Smooth muscle cell of the brain vasculature (primary cell): Measurements from ENCODE around the gene IL17REL.
A peak's percentile ranks its signal among the peaks of the same experiment; 100 is the strongest.

Experiments
- DNase-seq: peaks from one replicate; pipeline ENCODE4 v3.0.0-alpha.2; 2012; ENCODE audit warnings: low read depth, low spot score

IL17REL gene

DNA sequence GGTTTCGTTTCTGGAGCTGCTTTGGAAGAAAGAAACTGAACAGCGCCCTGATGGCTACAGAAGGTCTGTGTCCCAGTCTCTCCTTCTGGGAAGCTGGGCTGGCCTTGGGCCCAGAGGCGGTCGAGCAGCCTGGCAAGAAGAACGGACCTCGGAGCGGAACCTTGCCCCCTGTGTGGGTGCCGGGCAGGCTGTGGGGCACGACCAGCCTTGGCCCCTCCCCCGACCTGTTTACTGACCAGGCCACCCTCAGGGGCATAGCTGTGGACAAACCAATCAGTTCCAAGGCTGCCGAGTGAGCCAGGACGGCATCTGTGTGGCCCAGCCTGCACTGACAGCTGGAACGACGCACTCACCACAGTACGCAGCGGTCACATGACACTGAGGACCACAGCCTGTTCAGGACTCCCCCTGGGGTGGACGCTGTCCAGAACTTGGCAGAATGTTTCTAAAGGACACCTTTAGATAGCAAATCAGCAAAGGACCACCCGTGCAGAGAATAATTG, 44.8 kb downstream of the IL17REL start:
- DNase-seq, result no peak

DNA sequence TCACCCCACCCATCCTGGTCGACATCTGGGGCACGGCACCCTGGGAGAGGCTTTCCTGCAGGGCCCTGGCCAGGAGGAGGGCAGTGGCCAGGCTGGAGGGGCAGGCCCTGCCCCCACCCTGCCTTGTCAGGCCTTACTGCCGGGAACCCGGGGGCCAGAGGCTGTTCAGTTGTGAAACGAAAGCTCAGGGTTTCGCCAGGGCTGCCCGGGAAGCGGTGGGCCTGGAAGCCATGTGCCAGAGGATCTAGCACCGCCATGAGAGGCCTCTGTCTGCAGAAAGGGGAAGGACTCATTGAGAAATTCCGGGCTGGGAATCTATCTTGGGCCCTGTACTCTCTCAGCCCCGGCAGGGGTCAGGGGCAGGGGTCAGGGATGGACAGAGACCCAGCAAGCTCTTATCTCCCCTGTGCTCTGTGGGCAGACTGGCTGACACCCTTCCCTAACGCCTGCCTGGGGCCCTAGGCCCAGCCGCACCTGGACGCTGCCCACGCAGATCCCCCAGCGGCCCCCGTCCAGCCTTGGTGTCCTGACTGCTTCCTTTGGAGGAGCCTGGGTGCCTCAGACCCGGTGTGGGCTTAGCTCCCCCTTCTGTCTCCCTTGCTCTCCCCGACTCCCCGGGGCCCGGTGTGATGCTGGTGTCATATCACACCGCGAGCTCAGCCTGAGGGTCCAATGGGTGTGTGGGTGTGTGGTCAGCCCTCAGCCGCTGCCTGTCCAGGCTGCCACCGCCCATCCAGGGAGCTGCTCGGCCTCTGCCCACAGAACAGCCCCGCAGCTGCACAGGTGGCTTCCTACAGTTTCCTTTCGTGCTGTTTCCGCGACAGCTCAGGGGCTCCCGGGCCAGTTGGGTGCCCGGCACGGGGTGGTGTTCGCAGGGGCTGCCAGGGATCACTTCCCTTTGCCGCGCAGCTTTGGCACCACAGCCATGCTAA, 45.5 kb downstream of the IL17REL start:
- no peak for DNase-seq

DNA sequence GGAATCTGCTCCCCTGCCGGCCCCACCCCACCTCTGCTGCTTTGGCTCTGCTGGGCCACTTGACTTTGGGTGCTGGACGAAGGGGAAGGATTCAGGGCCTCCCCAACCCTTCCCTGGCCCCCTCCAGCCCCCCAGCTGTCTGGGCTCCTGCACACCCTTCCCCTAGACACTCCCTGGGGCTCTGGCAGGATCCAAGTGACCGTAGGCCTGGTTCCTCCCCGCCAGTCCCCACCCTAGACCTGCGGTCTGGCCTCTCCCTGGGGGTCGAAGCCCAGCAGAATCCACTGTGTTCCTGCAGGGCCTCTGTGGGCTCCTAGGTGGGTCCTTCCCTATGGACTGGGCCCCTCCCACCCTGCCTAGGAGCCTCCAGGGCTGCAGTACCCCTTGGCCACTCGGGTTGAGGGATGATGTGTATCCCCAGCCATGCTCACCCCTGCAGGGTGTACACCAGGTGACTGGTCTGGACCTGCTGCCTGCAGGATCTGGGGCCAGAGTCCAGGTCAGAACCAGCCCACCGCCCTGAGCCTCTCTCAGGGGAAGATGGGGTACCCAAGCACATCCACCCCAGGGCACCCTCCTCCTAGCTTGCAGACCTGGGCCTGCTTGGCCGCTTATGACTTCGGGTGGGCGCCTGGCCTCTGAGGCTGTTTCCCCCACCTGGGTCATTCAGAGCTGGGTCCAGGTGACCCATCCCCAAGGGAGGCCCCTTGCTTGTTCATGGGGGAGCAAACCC, 46.4 kb downstream of the IL17REL start:
- DNase-seq, result no peak

DNA sequence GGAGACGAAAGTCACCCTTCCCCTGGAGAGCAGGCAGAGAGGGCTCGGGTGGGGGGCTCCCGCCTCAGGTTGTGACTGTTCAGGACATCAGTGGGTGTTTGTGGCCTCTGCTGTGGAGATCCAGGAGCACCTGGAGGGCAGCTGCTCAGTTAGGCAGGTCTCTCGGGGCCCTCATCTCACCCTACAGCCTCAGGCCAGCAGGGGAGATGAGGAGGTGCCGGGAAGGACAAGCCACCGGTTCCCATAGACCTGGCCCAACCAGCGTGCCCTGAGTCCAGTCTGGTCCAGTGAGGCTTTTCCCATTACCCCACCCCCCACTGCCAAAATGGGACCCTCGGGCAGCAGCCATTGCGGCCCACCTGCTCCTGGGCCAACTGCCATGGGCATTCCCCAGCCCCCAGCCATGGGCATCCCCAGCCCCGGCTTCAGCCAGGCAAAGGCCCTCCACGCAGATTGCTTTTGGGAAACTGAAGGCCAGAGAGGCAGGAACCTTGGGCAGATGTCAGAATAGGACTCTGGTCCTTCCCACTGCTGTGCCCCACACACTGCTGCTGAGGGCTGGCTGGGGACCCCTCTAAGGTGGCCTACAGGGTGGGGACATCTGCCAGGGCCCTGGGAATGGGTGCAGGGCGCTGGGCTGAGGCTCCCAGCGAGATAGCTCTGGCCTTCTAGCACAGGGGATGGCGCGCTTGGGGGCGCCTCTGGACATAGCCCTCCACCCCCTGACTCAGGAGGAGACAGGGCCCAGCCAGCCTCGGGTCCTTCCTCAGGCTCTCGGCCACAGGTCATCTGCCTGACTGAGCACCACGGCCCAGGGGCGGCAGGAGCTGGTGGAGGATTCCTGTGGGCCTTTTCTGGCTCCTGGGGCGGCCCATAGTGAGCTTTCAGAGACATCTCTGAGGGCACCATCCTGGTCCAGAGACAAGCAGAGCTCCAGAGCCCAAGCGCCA, 47.2 kb downstream of the IL17REL start:
- DNase-seq, result no peak

DNA sequence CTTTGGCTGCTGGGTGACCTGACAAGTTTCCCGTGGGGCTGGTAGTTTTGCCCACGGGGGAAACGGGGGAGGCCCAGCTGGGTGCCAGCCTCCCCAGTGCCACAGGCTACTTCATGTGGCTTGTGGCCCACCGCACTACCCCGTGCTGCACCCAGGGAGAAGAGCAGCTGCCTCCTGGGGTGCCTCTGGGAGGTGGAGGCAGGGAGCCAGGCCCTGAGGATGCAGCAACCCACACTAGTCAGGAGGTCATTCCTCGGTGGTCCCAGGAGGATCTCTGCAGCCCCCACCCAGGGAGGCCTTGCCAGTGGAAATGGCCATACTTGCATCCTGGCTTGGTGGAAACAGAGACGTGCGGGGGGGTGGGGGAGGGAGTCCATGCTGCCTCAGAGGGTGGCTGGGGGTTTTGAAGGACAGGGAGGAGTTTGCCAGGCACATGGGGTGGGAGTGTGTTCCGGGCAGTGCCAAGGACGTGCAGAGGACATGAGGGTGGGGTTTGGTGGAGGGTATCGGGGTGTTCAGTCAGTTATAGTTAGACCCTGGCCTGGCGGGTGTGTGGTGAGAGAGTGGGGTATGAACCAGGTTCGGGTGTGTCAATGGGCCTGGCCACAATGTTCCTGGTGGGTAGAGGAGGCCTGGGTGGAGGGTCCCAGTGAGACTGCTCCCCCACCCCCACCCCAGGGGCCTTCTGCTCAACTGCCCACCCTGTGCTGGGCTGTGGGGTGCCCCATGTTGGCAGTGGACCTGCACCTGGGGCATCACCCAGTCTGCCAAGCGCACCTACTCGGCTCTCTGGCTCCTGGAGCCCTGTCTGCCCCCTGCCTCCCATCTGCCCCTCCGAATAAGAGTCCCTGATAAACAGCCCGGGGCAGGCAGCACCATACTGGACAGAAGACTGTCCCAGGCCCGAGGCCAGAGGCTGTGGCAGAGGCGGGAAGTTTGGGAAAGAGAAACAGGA, 48.2 kb downstream of the IL17REL start:
- no peak for DNase-seq

DNA sequence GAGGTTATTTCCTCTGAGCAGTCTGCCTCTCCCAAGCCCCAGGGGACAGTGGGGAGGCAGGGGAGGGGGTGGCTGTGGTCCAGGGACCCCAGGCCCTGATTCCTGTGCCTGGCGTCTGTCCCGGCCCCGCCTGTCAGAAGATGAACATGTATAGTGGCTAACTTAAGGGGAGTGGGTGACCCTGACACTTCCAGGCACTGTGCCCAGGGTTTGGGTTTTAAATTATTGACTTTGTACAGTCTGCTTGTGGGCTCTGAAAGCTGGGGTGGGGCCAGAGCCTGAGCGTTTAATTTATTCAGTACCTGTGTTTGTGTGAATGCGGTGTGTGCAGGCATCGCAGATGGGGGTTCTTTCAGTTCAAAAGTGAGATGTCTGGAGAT, 48.9 kb downstream of the IL17REL start:
- DNase-seq, result no peak

DNA sequence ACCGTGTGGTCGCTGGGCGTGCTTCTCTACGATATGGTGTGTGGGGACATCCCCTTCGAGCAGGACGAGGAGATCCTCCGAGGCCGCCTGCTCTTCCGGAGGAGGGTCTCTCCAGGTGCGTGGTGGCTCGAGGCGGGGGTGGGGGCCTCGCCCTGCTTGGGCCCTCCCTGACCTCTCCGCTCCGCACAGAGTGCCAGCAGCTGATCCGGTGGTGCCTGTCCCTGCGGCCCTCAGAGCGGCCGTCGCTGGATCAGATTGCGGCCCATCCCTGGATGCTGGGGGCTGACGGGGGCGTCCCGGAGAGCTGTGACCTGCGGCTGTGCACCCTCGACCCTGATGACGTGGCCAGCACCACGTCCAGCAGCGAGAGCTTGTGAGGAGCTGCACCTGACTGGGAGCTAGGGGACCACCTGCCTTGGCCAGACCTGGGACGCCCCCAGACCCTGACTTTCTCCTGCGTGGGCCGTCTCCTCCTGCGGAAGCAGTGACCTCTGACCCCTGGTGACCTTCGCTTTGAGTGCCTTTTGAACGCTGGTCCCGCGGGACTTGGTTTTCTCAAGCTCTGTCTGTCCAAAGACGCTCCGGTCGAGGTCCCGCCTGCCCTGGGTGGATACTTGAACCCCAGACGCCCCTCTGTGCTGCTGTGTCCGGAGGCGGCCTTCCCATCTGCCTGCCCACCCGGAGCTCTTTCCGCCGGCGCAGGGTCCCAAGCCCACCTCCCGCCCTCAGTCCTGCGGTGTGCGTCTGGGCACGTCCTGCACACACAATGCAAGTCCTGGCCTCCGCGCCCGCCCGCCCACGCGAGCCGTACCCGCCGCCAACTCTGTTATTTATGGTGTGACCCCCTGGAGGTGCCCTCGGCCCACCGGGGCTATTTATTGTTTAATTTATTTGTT, 49.6 kb downstream of the IL17REL start:
- no peak for DNase-seq

DNA sequence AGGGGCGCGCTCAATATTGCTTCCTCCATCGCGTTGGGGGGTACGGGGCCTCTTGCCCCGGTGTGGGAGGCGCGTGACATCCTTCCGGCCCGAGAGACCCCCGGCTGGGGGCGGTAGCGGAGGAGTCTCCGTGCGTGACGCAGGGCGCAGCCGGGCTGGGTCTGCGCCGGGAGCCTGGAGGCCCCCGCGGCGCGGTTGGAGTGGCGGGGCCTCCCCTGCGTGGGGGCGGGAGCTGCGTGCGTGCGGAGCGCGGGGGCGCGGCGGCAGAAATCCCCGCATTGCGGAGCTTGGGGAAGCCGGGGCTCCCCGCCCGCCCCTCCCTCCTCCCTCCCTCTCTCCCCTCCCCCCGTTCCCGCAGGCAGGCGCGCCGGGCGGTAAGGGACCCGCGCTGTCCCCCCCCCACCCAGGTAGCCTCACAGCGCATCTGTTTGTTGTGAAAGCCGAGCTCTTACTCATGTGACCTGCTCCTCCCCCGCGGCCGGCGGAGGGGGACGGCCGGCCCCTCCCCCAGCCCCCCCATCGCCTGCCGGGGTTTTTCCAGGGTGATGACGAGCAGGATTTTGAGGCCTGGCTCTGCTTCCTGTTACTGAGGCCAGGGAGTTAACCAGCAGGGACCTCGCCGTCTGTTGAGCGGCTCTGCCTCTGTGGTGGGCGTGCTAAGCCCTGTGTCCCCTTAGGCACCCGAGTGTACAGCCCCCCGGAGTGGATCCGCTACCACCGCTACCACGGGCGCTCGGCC, 50.4 kb downstream of the IL17REL start:
- DNase-seq, result peak; percentile 70

DNA sequence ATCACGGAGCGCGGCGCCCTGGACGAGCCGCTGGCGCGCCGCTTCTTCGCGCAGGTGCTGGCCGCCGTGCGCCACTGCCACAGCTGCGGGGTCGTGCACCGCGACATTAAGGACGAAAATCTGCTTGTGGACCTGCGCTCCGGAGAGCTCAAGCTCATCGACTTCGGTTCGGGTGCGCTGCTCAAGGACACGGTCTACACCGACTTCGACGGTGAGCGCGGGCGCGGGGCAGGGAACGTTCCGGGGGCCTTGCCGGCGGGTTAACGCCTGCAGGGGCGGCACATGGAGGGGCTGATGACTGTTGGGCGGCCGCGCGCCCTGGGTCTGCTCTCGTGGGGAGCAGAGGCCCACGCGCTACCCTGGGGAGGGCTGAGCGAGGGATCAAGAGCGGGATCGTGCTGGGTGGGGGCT, 51.0 kb downstream of the IL17REL start:
- no peak for DNase-seq

DNA sequence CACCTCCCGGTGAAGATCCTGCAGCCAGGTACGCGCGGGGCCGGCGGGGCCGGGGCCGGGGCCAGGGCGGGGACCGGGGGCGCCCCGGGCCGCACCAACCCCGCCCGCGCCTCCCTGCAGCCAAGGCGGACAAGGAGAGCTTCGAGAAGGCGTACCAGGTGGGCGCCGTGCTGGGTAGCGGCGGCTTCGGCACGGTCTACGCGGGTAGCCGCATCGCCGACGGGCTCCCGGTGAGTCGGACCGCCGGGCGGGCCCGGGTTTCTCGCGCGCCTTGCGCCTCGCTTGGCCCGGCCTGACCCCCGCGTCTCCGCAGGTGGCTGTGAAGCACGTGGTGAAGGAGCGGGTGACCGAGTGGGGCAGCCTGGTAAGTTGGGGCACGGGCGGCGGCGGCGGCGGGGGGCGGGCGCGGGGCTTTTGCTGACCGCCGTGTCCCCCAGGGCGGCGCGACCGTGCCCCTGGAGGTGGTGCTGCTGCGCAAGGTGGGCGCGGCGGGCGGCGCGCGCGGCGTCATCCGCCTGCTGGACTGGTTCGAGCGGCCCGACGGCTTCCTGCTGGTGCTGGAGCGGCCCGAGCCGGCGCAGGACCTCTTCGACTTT, 51.5 kb downstream of the IL17REL start:
- no peak for DNase-seq

DNA sequence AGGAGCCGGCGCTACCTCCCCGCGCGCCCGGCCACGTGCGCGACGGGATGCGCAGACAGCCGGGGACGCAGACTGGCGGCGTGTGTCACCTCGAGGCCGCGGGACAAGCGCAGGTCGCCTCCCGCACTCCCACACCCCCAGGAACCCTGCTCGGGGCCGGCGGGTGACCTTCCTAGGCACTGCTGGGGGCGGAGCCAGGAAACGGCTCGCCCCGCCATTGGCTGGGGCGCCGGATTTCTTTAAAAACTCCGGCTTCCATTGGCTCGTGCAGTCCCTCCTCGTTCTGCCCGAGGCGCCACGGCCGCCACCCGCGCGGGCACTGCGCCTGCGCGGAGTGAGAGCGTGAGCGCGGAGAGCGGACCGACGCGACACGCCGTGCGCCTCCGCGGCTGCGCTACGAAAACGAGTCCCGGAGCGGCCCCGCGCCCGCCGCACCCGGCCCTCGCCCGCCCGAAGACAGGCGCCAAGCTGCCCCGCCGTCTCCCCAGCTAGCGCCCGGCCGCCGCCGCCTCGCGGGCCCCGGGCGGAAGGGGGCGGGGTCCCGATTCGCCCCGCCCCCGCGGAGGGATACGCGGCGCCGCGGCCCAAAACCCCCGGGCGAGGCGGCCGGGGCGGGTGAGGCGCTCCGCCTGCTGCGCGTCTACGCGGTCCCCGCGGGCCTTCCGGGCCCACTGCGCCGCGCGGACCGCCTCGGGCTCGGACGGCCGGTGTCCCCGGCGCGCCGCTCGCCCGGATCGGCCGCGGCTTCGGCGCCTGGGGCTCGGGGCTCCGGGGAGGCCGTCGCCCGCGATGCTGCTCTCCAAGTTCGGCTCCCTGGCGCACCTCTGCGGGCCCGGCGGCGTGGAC, 52.2 kb downstream of the IL17REL start, which contains the start of gene PIM3:
Gene PIM3, plus strand, starts transcription at position 614 of the 846 bp plus-strand sequence. Its CDS starts 176 bp downstream, at position 790.
- peak; percentile 89 for DNase-seq

DNA sequence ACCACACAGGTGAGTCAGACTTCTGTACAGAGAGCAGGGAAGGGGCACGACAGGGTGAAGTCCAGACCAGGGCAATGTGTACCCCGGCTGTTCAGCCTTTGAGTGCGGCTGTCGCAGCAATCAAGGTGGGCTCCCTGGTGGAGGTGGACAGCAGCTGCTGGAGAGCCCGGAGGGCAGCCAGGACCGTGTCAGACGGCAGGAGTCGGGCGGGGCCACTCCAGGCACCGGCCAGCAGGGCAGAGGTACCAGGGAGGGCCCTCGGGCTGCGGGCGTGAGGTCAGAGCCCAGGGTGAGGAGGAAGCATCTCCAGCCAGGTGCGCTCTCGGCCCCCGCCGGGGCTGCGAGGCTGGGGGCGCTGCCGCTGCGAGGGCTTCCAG, 52.8 kb downstream of the IL17REL start:
- DNase-seq, result no peak

DNA sequence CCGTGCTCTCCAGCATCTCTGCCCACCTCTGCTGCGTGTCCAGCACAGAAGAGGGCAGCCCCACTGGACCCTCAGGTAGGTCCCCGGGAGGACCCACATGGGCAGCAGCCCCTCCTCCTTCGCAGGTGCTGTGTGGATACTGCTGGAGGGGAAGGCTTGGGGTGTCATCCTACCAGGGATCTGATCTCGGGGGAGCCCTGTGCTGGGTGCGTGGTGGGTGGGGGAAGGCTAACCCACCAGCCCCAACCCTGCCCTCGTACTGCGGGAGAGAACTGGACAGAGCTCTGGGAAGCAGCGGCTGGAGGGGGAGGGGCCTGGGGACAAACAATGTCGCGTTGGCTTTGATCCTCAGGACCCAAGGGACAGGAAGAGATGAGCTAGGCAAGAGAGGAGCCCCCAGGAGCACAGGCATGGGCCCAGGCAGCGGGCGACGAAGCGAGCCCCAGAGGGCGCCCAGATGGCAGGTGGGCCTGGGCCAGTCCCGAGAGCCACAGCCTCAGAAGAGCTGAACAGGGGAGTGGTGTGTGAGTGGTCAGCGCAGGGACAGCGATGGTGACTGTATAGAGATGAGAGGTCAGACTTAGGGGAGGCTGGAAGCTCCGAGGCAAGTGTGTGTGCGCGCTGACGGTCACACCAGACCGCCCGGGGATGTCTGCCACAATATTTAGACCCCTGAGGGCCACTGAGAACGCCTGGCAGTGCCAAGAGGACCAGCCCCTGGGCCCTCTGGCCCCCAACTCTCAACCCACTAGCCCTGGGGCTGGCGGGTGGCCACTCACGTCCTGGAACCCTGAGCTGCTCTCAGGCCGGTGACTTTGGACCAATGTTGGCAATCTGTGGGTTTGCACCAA, 53.4 kb downstream of the IL17REL start:
- no peak for DNase-seq

DNA sequence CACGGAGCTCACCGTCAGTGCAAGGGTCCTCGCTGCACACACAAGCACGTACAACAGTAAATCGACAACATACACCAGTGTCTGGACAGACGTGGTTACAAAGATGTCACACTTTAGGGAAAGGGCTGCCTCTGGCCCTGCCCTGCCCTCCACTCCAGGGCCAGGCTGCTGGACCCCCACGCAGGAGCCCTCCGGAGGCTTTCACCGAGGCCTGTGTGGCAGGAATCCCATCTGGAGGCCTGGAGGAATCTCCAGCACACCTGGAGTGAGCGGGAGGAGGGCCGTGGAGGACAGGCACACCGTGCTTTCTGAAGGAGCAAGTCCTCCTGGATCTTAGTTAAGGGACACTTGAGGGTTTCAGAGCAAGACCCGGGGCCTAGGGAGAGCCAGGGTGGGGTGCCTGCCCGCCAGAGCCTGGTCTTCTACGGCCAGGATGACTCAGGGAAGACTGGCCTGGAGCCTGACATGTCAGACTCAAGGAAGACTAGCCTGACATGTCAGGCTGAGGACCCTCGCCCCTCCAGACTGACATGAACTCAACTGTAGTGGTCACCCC, 54.1 kb downstream of the IL17REL start:
- DNase-seq, result no peak

DNA sequence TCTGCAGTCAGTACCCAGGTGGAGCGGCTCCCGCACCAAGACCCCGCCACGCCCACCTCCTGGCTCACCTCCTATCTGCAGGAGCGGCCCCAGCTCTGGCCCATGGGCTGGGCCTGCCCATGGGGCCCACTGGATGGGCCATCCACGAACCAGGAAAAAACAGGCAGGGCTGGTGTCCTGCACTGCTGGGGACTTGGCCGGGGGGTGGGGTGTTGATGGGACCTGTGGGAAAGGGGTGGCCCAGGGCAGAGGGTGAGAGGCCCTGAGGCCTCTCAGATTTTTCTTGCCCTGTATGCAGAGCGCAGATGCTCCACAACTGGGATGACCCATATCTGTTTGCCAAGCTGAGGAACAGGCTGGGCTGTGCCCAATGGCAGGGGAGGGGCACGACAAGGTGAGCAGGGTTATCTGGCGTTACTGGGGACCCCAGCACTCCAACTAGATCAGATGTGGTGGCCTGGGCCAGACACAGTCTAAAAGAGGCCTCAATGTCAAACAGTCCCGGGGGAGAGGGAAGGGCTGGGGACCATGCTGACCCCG, 54.7 kb downstream of the IL17REL start:
- no peak for DNase-seq
